ENCODE data around the gene PIAS4.

The PIAS4 gene

GRCh38 chr19:4077800-4078684, 70.5 kb downstream of the PIAS4 start:
- no peak for DNase-seq (ENCODE audit: low spot score)

- no peak for DNase-seq (ENCODE audit: low spot score)
Observed at GRCh38 chr19:4080473-4080872, 72.9 kb downstream of the PIAS4 start.

GRCh38 chr19:4081441-4082129, 74.0 kb downstream of the PIAS4 start:
- DNase-seq (ENCODE audit: low spot score), result no peak

- no peak for DNase-seq (ENCODE audit: low spot score)
Observed at GRCh38 chr19:4082172-4082571, 74.6 kb downstream of the PIAS4 start.

DNA sequence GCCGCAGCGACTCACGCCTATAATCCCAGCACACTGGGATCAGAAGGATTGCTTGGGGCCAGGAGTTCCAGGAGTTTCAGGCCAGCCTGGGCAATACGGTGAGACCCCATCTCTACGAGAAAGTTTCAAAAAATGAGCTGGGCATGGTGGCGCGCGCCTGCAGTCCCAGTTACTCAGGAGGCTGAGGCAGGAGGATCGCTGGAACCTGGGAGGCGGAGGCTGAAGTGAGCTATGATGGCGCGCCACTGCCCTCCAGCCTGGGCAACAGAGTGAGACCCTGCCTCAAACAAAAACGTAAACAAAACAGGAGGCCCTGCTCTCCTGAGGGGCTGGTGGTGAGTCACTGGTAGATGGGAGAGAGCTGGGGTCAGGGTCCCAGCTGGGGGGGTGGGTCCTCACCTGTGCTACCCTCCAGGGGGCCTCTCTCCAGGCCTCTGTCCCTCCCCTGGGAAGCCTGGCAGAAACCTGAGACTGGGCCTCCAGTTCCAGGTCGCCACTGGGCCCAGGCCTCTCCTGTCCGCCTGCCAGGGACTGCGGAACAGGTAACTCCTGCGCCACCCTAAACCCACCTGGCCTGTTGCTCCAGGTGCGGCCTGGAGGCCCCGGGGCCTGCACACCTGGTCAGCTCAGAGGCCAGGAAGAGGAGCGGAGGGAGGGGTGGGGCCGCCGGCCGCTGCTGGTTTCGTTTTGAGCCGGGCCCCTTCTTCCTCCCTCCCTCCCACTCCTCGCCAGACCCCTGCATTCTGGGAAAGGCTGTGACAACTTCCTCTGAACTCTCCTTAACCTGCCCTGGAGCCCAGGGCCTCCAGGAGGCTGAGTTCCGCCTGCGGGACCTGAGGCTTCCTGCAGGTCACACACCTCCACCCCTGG, 76.4 kb downstream of the PIAS4 start:
- DNase-seq (ENCODE audit: low spot score), result no peak

DNA sequence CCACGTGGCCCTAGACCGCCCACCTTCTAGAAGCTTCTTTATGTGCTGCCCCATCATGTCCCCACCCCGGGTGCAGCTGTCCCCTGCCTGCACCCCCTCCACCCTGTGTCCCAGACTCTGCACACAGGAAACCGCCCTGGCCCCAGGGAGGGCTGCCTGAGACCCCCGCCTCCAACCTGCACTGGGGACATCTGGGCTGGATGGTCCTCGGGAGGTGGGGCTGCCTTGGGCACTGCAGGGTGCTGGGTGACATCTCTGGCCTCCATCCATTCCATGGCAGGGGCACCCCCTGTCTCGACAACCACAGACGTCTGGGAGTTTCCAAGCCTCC, 77.0 kb downstream of the PIAS4 start:
- no peak for DNase-seq (ENCODE audit: low spot score)

- no peak for DNase-seq (ENCODE audit: low spot score)
Observed at GRCh38 chr19:4086411-4086867, 78.9 kb downstream of the PIAS4 start.

DNA sequence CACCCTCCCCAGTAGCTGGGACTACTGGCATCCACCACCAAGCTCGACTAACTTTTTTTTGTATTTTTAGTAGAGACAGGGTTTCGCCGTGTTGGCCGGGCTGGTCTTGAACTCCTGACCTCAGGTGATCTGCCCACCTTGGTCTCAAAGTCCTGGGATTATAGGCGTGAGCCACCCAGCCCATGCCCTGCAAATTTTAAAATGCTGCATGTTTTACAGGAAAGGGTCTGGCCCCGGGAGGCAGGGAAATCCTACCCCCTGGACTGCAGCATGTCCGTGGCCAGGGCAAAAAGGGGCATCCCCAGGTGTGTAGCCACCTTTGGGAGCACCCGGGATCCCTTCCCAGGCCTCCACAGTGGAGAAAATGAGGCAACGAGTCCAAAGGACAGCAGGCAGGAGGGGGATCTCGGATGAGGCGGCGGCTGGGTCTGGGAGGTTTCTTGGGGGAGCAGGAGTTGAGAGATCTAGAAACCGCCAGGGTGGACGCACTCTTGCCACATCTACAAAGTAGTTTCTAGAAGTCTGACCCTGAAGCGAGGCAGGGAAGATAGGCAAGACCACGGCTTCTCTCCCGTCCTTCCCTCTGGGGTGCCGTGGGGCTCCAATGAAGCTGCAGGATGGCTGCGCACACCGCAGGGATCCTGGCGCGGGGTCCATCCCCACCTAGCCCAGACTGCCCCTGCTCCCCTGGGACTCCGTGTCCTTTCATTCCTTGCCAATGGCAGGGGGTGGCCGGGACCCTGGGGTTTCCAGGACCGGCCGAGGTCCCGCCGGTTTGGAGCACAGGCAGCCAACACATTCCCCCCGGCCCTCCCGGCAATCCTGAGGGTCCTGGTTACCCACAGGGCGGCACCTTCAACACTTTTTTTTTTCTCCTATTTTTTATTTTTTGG, 80.5 kb downstream of the PIAS4 start:
- no peak for DNase-seq (ENCODE audit: low spot score)

DNA sequence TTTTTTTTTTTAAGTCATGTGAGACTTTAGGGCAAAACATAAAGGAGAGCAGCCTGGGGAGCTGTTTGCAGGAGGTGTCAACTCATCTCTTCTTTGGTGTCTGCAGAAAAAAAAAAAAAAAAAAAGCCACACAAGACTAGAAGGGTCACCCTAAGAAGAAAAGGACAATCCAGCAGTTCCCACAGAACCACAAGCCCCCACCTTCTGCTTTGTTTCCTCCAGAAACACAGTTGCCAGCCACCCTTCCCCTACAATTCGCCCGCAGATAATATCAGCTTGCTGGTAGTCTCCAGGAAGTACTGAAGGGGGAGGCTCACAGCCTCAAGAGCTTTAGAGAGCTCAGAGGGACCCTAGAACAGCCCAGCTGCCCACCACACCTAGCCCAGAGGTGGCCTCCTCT, 81.4 kb downstream of the PIAS4 start:
- no peak for DNase-seq (ENCODE audit: low spot score)

Data from D341Med (cell line).